Activated CD4-positive, alpha-beta T cell treated with anti-CD3 and anti-CD28 coated beads, Interleukin-2, amount 10 ng/mL, durations not matched to agents 7 days and 5 days (primary cell): Measurements from ENCODE around the gene RPL19. TPM values are rescaled to one million over a fixed set of nuclear protein-coding genes. Genes with fewer than 3 reads are reported as not detected.
"Not testable (repeated sequence)": the region's sequence is repeated elsewhere in the genome, so short reads cannot be mapped to it uniquely, and the experiment has no call there.

Source experiments
- CTCF ChIA-PET: fragments of 350-600 bp; sonication (Branson Sonifier 250); formaldehyde crosslinking; loops from one replicate; lab custom pipeline; 2021; ENCODE audit warnings: antibody characterized with exemption; lab: Charles Lee
- POLR2A ChIA-PET: fragments of 350-600 bp; sonication (Branson Sonifier 250); formaldehyde crosslinking; loops from one replicate; lab custom pipeline; 2021; ENCODE audit warnings: antibody characterized with exemption; lab: Charles Lee
- DNase-seq: peaks from one replicate; pipeline ENCODE4 v3.0.0-alpha.2; 2020
- H3K27ac Mint-ChIP-seq: one replicate; pipeline ENCODE4 v1.8.0; 2021; ENCODE audit warnings: mild to moderate bottlenecking, moderate library complexity, mixed read lengths
- H3K27me3 Mint-ChIP-seq: one replicate; pipeline ENCODE4 v1.8.0; 2021; ENCODE audit warnings: mixed read lengths
- H3K36me3 Mint-ChIP-seq: one replicate; pipeline ENCODE4 v1.8.0; 2021; ENCODE audit warnings: low read depth, mixed read lengths
- H3K4me1 Mint-ChIP-seq: one replicate; pipeline ENCODE4 v1.8.0; 2021; ENCODE audit warnings: mixed read lengths
- H3K4me3 Mint-ChIP-seq: one replicate; pipeline ENCODE4 v1.8.0; 2021; ENCODE audit warnings: mild to moderate bottlenecking, moderate library complexity, mixed read lengths
- H3K9me3 Mint-ChIP-seq: one replicate; pipeline ENCODE4 v1.8.0; 2021; ENCODE audit warnings: mixed read lengths
- total RNA-seq, 2 experiments: library from RNA; stranded (reverse); gene quantifications; one replicate each; pipeline ENCODE4 v1.2.3, GENCODE V29; 2021

RPL19 gene
- total RNA-seq, 2 experiments from 2014 or later, result 1,832 to 1,924 TPM

DNA sequence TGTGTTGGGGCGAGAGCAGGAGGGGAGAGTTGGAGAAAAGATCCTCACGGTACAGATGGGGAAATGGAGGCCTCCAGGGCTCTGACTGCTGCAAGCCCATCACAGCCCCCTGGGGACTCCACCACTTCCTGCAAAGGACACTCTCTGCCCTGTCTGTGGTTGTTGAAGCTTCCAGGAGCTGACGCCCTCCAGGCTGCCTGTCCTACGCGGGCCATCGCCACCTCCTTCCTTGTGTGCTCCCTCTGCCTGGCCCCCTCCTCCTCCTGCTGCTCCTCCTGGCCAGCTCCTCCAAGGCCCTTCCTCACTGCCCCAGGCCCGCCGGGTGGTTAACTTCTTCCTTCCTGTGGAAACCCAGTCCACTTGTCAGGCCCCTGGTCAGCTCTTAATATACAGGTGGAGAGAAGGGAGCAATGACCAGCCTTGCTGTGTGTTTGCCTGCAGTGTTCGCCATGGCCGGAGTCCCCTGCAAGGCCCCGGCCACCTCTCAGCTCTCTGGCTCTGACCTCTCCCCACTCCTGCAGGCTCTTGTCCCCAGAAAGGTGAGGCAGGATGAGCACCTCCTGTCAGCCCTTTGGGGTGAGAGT is 44.0 kb downstream of the RPL19 start:
- Mint-ChIP-seq H3K27ac (peak overlapping the region; percentile 60), H3K36me3 (no peaks in the 10 kb centered on the region), H3K27me3 (no peaks in the 10 kb centered on the region), H3K4me1 (peaks cover 17% of the 10 kb centered on the region), H3K4me3 (no peak overlapping the region), H3K9me3 (no peaks in the 10 kb centered on the region)
- POLR2A ChIA-PET, result no interaction called here
- no peak for DNase-seq
- CTCF ChIA-PET, result interaction anchor here (0.6 to 2.8 kb wide), 18 partner anchors 8 to 606 kb away, joined by 3 to 20 read pairs (median 4); partner anchors contain the start of genes CACNB1 and RPL19

DNA sequence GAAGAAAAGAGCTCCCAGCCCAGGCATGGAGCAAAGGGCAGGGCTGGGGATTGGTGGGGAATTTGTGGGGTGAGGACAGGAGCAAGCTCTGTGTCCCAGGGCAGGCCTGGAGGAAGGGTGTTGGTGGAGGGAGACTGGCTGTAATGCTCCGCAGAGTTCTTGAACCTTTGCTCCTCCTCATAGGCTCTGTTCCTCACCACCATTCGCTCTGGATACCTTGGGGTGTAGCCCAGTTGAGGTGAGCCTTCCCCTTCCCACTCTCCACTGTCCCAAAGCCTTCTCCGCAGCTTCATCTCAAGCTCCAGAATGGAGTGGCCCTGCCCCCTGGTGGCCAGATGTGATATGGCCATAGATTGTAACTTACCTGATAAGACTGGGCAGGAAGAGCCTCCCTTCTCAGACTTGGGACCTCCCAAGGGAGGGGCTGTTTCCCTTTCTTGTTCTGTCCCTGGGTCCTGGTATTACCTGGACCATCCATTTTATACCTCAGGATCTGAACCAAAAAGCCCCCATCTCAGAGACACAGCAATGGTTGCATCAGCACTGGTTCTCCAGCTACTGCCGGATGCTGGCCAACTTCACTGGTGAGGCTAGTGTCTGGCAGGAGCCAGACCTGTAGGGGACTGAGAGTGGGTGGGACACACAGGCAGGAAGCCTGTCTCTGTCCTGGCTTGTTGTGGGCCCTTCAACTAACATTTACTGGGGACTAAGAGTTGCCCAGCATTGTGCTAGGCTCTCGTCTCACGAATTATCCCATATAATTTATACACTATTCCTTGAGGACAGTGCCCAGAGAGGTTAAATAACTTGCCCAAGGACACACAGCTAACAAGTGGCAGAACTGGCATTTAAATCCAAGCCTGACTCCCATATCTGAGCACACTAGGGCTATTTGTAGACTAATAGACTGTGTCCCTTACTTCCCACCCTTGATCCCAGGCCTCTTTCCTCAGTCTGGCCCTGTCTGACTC is 44.8 kb downstream of the RPL19 start:
- H3K4me1 Mint-ChIP-seq, result peaks cover 10% of the 10 kb centered on the region
- no peaks in the 10 kb centered on the region for H3K36me3 Mint-ChIP-seq
- no peak overlapping the region for H3K4me3 Mint-ChIP-seq
- CTCF ChIA-PET, result interaction anchor here (0.6 to 2.8 kb wide), 21 partner anchors 9 to 607 kb away, joined by 3 to 20 read pairs (median 4); partner anchors contain the start of genes CACNB1 and RPL19
- peak; percentile 88 for DNase-seq
- POLR2A ChIA-PET, result no interaction called here
- H3K27me3 Mint-ChIP-seq, result no peaks in the 10 kb centered on the region
- no peak overlapping the region for H3K27ac Mint-ChIP-seq
- H3K9me3 Mint-ChIP-seq, result no peaks in the 10 kb centered on the region

DNA sequence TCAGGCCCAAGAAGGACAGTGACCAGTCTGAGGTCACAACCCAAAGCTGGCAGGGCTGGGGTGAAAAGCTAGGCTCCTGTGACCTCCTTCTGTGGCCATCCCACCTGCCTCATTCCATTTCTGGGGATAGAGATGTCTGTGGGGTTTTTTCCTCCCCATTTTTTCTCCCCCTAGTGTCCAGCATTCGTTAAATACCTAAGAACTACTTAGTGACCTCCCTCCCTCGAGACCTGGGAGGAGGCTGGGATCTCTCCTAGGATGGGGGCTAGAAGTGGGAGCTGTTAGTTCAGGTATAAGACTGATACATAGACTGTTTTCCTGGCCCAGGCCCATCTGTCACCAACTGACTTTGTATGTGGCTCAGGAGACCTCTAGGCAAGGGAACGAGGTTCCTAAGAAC is 46.2 kb downstream of the RPL19 start:
- Mint-ChIP-seq H3K27ac (no peak overlapping the region), H3K27me3 (no peaks in the 10 kb centered on the region), H3K9me3 (no peaks in the 10 kb centered on the region), H3K4me1 (peaks cover 9% of the 10 kb centered on the region), H3K4me3 (no peak overlapping the region), H3K36me3 (no peaks in the 10 kb centered on the region)
- POLR2A ChIA-PET, result no interaction called here
- CTCF ChIA-PET, result interaction anchor here (0.5 to 2.8 kb wide), 5 partner anchors 10 to 118 kb away, joined by 3 to 20 read pairs (median 6); no protein-coding TSS in a partner anchor
- DNase-seq, result no peak

DNA sequence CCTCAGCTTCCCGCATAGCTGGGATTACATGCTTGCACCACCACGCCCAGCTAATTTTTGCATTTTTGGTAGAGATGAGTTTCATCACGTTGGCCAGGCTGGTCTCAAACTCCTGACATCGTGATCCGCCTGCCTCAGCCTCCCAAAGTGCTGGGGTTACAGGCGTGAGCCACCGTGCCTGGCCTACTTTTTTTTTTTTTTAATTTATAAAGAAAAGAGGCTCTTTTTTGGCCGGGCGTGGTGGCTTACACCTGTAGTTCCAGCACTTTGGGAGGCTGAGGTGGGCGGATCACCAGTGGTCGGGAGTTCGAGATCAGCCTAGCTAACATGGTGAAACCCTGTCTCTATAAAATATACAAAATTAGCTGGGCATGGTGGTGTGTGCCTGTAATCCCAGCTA is 50.0 kb downstream of the RPL19 start:
- CTCF ChIA-PET, result interaction anchor here (1.0 to 3.1 kb wide), 2 partner anchors 10 to 13 kb away, joined by 3 to 12 read pairs; no protein-coding TSS in a partner anchor
- POLR2A ChIA-PET, H3K4me3 Mint-ChIP-seq, H3K9me3 Mint-ChIP-seq, H3K27ac Mint-ChIP-seq, H3K36me3 Mint-ChIP-seq, DNase-seq, H3K27me3 Mint-ChIP-seq, H3K4me1 Mint-ChIP-seq: not testable (repeated sequence)

DNA sequence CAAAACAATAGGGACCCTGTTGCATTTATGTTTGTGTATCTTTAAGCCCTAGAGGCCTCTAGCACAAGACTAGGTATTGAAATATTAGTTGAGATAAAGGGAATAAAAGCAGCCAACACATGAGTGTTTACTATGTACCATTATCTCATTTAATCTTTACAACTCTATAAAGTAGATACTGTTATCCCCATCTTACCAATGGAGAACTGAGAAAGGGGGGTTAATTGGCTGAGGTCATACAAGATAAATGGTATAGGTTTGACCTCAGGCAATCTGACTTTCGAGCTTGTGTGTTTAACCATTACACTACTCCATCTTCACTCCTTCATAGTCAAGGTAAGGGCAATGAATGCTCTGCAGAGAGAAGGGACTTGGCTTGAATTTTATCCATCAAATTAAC is 51.9 kb downstream of the RPL19 start:
- no peak for DNase-seq
- Mint-ChIP-seq H3K4me1 (no peaks in the 10 kb centered on the region), H3K27me3 (no peaks in the 10 kb centered on the region), H3K4me3 (no peak overlapping the region), H3K36me3 (peaks cover 5% of the 10 kb centered on the region), H3K27ac (no peak overlapping the region), H3K9me3 (no peaks in the 10 kb centered on the region)
- POLR2A ChIA-PET, result no interaction called here
- CTCF ChIA-PET, result interaction anchor here (0.8 to 1.2 kb wide), 2 partner anchors 10 to 78 kb away, joined by 3 read pairs; no protein-coding TSS in a partner anchor

DNA sequence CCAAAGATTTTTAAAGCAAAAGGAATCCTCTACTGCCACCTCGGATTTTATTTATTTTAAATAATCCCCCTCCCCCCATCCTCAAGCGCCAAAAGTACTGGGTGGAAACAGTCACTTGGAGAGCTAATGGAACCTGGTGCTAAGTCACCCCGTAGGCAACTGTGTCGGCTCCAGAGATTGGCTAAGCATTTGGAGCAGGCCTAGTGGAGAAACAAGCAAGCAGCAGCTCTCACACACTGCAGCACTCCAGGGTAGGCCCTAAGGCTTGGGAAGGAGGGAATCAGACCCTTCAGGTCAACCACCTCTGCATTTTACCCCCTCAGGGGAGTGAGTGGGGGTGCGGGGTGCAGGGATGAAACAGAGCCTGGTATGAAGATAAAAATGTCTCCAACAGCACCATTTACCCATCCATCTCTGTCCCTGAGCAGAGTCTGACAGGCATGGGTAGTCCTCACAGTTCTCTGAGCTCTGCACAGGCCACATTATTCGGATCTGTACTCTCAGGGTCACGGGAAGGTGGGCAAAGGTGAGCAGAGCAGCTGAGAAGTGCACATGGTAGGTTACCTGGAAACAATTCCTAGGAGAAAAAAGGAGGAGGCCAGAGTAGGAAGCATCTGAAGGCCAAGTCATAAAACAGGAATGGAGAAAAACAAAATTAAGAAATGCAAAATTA is 52.8 kb downstream of the RPL19 start:
- no peaks in the 10 kb centered on the region for H3K27me3 Mint-ChIP-seq
- H3K27ac Mint-ChIP-seq, result no peak overlapping the region
- H3K4me1 Mint-ChIP-seq, result no peaks in the 10 kb centered on the region
- POLR2A ChIA-PET, result no interaction called here
- peaks cover 10% of the 10 kb centered on the region for H3K36me3 Mint-ChIP-seq
- H3K9me3 Mint-ChIP-seq, result no peaks in the 10 kb centered on the region
- DNase-seq, result no peak
- no peak overlapping the region for H3K4me3 Mint-ChIP-seq
- CTCF ChIA-PET, result interaction anchor here (0.8 kb wide), 1 partner anchor 79 kb away, joined by 3 read pairs; no protein-coding TSS in a partner anchor

Other genes starting within 250 kb of the RPL19 start
- not detected for gene FBXO47, start 232.9 kb upstream of the RPL19 start, total RNA-seq
- 1 to 10 TPM; 6.0 to 6.3 TPM for gene PLXDC1, start 48.6 kb upstream of the RPL19 start, total RNA-seq
- under 1 TPM in 1 of 2 experiments, not detected in 1; 0.15 TPM for gene ARL5C, start 34.1 kb upstream of the RPL19 start, total RNA-seq
- 10 to 100 TPM; 14.8 to 18.3 TPM for gene CACNB1, start 2.6 kb upstream of the RPL19 start, total RNA-seq
- not detected for gene STAC2, start 25.7 kb downstream of the RPL19 start, total RNA-seq
- 10 to 100 TPM; 13.1 to 13.7 TPM for gene FBXL20, start 201.3 kb downstream of the RPL19 start, total RNA-seq